HFFc6 (cell line): ENCODE measurements around the gene MPP4. TPM values are rescaled to one million over a fixed set of nuclear protein-coding genes. Genes with fewer than 3 reads are reported as not detected.
A peak's percentile ranks its signal among the peaks of the same experiment; 100 is the strongest.

ENCODE experiments used
- DNase-seq: peaks from one replicate; pipeline ENCODE4 v3.0.0-alpha.2; 2018
- H3K27ac Mint-ChIP-seq: 2 replicates; pipeline ENCODE4 v1.8.0; 2020; ENCODE audit warnings: mild to moderate bottlenecking, mixed read lengths
- H3K27me3 Mint-ChIP-seq: 2 replicates; pipeline ENCODE4 v1.8.0; 2021; ENCODE audit warnings: mild to moderate bottlenecking, moderate library complexity, mixed read lengths; ENCODE audit not compliant: insufficient read depth
- H3K36me3 Mint-ChIP-seq: 2 replicates; pipeline ENCODE4 v1.8.0; 2021; ENCODE audit warnings: low read depth, mixed read lengths
- H3K4me1 Mint-ChIP-seq: 2 replicates; pipeline ENCODE4 v1.8.0; 2020; ENCODE audit warnings: low read depth, mixed read lengths
- H3K4me3 Mint-ChIP-seq: 2 replicates; pipeline ENCODE4 v1.8.0; 2020; ENCODE audit warnings: mild to moderate bottlenecking, moderate library complexity, mixed read lengths
- H3K9me3 Mint-ChIP-seq: 2 replicates; pipeline ENCODE4 v1.8.0; 2020; ENCODE audit warnings: mild to moderate bottlenecking, mixed read lengths
- total RNA-seq, 6 experiments: library from RNA; stranded (reverse); fragmentation: NEBNext Ultra II Directional; extraction: Animal tissue kit (Norgen Biotek cat#: 25700); gene quantifications; 2 replicates in 1 of 6; 3 replicates in 5 of 6; pipeline ENCODE4 v1.2.3, GENCODE V29; 2021
- TF ChIP-seq, protein P1 (sequence below): fragments of 200-600 bp; sonication (generic); IDR thresholded peaks from 2 replicates; pipeline ENCODE4 v1.5.0; 2021; ENCODE audit warnings: antibody characterized with exemption, mild to moderate bottlenecking

The MPP4 gene
- total RNA-seq, 6 experiments from 2014 or later, result 2.7 to 6.7 (median 3.7) TPM

DNA sequence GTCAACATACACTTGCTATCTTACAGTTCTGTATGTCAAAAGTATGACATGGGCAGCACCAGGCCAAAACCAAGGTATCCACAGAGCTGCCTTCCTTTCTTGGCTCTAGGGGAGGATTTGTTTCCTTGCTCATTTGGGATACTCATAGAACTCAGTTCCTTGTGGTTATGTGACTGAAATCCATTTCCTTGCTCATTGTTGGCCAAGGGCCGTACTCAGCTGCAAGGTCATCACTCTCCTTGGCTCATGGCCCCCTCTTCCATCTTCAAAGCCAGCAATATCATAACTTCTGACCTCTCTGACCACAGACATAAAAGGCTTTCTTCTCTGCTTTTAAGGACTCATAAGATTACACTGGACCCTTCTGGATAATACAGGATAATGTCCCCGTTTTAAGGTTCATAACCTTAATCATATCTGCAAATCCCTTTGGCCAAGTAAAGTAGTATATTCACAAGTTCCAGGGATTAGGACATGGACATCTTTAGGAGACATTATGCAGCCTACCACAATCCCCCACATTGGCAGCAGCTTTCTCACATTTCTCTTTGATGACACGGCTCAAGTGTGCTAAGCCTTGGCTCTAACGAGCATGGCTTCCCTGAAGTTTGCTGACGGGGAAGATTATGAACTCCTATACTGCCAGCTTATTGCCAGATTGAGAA, 76.0 kb downstream of the MPP4 start:
- peaks cover 28% of the 10 kb centered on the region for H3K4me1 Mint-ChIP-seq
- DNase-seq, result no peak

DNA sequence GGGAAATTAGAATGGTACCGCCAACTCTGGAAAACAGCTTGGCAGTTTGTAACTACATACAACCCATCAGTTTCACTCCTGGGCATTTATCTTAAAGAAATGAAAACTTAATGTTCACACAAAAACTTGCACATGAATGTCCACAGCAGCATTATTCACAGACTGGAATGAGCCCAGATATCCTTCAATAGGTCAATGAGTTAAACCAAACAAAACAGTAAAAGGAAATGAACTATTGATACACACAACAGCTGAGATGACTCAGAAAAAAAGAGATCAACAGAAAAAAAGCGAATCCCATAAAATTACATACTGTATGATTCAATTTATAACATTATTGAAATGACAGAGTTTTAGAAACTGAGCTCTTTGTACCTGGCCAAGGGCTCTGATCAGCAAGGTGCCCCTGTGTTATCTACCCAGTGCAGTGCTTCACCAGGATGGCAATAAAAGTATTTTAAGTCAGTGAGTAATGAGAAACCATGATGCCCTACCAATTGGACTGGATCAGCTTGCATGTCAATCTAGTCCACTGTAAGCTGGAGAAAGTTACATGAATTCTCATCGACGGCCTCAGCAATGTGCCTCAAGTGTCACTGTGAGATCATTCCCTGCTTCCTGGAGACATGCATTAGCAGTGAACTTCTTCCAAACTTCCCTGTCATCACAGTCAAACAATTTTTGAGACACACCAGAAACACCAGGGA, 77.0 kb downstream of the MPP4 start:
- no peaks in the 10 kb centered on the region; the same call in 1 of the 2 replicates for H3K27me3 Mint-ChIP-seq
- no peak for DNase-seq
- no peaks in the 10 kb centered on the region for H3K9me3 Mint-ChIP-seq

More for the DNA sequence above, 76.0 kb downstream of the MPP4 start:
- Mint-ChIP-seq H3K4me3 (no peak overlapping the region), H3K27ac (no peak overlapping the region), H3K36me3 (peaks cover 32% of the 10 kb centered on the region), H3K9me3 (no peaks in the 10 kb centered on the region), H3K27me3 (no peaks in the 10 kb centered on the region; the same call in 1 of the 2 replicates)
- TF ChIP-seq, protein P1, sequence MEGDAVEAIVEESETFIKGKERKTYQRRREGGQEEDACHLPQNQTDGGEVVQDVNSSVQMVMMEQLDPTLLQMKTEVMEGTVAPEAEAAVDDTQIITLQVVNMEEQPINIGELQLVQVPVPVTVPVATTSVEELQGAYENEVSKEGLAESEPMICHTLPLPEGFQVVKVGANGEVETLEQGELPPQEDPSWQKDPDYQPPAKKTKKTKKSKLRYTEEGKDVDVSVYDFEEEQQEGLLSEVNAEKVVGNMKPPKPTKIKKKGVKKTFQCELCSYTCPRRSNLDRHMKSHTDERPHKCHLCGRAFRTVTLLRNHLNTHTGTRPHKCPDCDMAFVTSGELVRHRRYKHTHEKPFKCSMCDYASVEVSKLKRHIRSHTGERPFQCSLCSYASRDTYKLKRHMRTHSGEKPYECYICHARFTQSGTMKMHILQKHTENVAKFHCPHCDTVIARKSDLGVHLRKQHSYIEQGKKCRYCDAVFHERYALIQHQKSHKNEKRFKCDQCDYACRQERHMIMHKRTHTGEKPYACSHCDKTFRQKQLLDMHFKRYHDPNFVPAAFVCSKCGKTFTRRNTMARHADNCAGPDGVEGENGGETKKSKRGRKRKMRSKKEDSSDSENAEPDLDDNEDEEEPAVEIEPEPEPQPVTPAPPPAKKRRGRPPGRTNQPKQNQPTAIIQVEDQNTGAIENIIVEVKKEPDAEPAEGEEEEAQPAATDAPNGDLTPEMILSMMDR, result no peak

DNA sequence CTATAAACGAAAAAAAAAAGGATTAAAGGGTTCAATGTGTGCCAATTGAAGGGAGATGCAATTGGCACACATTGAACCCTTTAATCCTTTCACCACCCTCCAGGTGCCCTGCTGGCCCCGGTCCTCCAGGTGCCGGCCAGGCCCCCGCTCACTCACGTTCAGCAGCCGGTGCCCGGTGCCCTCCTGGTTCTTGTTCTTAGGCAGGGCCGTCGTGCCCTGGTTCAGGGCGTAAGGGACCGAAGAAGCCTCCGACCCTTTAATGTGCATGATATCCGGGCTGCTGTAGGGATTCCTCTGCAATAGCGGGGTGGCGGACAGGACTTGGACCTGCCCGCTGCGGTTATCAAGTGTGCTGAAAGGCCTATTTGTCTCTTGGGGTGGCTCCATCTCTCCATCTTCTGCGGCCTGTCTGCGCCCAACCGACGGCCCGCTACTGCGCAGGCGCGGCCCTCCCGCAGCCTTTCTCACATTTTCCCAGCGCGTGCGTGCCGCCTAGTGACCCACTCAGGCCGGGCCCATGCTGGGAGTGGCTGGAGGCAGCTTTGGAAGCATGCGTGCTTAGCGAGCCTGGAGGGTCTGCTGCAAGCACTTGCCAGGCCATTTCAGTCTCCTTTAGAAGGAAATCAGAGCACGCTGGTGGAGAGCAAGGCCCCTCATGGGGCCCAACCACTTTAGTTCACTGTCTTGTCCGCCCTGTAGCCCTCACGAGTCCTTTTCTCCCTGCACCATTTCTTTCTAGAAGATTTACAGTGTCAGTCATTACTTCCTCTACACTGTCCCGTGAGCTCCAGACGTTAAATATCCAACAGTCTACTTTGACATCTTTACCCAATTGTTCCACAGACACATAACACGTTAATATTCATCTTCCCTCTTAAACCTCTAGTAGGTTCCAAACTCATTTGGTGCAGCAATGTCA, 79.4 kb downstream of the MPP4 start:
- H3K27me3 Mint-ChIP-seq, result no peaks in the 10 kb centered on the region; the same call in 1 of the 2 replicates
- no peak for DNase-seq
- TF ChIP-seq, protein P1, result peak; percentile 40; the same call in 1 of the 2 replicates
- peaks cover 28% of the 10 kb centered on the region for H3K4me1 Mint-ChIP-seq
- no peak overlapping the region; the same call in 1 of the 2 replicates for H3K27ac Mint-ChIP-seq
- H3K36me3 Mint-ChIP-seq, result peaks cover 21% of the 10 kb centered on the region
- peak overlapping the region; percentile 20; the same call in 1 of the 2 replicates for H3K4me3 Mint-ChIP-seq
- H3K9me3 Mint-ChIP-seq, result no peaks in the 10 kb centered on the region

More for the DNA sequence above, 77.0 kb downstream of the MPP4 start:
- no peak overlapping the region for H3K4me3 Mint-ChIP-seq
- H3K36me3 Mint-ChIP-seq, result peaks cover 29% of the 10 kb centered on the region
- peak overlapping the region; percentile 17 for H3K27ac Mint-ChIP-seq
- TF ChIP-seq, protein P1, result no peak
- H3K4me1 Mint-ChIP-seq, result peaks cover 28% of the 10 kb centered on the region

DNA sequence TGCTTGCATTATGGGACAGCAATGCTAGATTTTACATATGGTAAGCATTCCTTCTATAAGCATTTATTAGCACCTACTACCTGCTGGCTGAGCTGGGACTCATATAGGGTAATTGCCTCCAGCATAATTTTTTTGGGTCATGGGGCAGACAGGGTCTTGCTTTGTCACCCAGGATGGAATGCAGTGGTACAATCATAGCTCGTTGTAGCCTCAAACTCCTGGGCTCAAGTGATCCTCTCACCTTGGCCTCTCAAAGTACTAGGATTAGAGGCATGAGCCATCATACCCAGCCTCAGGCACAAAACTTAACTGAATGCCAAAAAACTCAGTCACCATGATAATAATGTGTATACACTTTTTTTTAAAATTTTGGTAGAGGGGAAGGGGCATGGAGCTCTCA, 90.4 kb downstream of the MPP4 start:
- Mint-ChIP-seq H3K36me3 (peaks cover 20% of the 10 kb centered on the region), H3K27ac (no peak overlapping the region), H3K4me3 (no peak overlapping the region), H3K9me3 (peaks cover 19% of the 10 kb centered on the region), H3K4me1 (no peaks in the 10 kb centered on the region), H3K27me3 (no peaks in the 10 kb centered on the region)
- TF ChIP-seq, protein P1, result no peak
- DNase-seq, result no peak

DNA sequence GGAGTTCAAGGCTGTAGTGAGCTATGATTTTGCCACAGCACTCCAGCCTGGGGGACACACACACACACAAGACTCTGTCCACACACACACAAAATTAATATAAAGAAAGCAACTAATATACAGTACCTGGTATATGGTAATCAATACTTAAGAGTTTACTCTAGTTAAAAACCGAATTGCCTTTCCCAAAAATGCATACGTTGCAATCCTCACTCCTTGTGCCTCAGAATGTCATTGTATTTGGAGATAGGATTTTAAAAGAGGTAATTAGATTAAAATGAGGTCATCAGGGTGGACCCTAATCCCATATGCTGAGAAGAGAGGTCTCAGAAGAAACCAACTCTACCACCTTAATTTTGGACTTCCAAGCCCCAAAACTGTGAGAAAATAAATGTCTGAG, 90.9 kb downstream of the MPP4 start:
- Mint-ChIP-seq H3K27me3 (no peaks in the 10 kb centered on the region), H3K4me1 (no peaks in the 10 kb centered on the region), H3K36me3 (peaks cover 20% of the 10 kb centered on the region), H3K27ac (no peak overlapping the region), H3K4me3 (no peak overlapping the region), H3K9me3 (peaks cover 19% of the 10 kb centered on the region)
- TF ChIP-seq, protein P1, result no peak
- DNase-seq, result no peak
